SK-N-SH treated with all-trans-retinoic acid at 6 μM for 48 hours (cell line): ENCODE results near the gene EFEMP1.

Experiments used
- ATAC-seq: fragments of 200-7000 bp; cut with Tn5 transposase; 3 replicates; pipeline ENCODE4 v1.9.1; 2020; ENCODE audit warnings: mild to moderate bottlenecking, moderate library complexity
- ARNTL ChIP-seq: fragments of 450-650 bp; formaldehyde crosslinking; IDR thresholded peaks from 2 replicates; pipeline ENCODE4 v1.5.0; 2020; ENCODE audit warnings: low read depth, mild to moderate bottlenecking, moderate library complexity, borderline replicate concordance
- BACH2 ChIP-seq: fragments of 250-450 bp; sonication (Bioruptor Pico); IDR thresholded peaks from 2 replicates; pipeline ENCODE4 v1.9.0; 2021; ENCODE audit warnings: mild to moderate bottlenecking, borderline replicate concordance
- CSDC2 ChIP-seq: fragments of 250-450 bp; sonication (Bioruptor Pico); IDR thresholded peaks from 2 replicates; pipeline ENCODE4 v1.5.0; 2020; ENCODE audit warnings: mild to moderate bottlenecking, moderate library complexity
- ESRRG ChIP-seq: fragments of 250-450 bp; sonication (Bioruptor Pico); IDR thresholded peaks from 2 replicates; pipeline ENCODE4 v1.6.1; 2021; ENCODE audit warnings: mild to moderate bottlenecking
- GLIS3 ChIP-seq: fragments of 250-450 bp; sonication (Bioruptor Pico); IDR thresholded peaks from 2 replicates; pipeline ENCODE4 v1.5.0; 2020; ENCODE audit warnings: mild to moderate bottlenecking, moderate library complexity
- ISL1 ChIP-seq: fragments of 250-450 bp; sonication (Bioruptor Pico); IDR thresholded peaks from 2 replicates; pipeline ENCODE4 v2.1.2; 2022; ENCODE audit warnings: mild to moderate bottlenecking, moderate library complexity
- OSR1 ChIP-seq: fragments of 250-450 bp; sonication (Bioruptor Pico); IDR thresholded peaks from 2 replicates; pipeline ENCODE4 v1.8.0; 2022; ENCODE audit warnings: moderate library complexity, mild to moderate bottlenecking, inconsistent platforms
- PATZ1 ChIP-seq: fragments of 250-450 bp; sonication (Bioruptor Pico); IDR thresholded peaks from 2 replicates; pipeline ENCODE4 v1.8.0; 2020; ENCODE audit warnings: mild to moderate bottlenecking, moderate library complexity, borderline replicate concordance
- RARB ChIP-seq: fragments of 250-450 bp; sonication (Bioruptor Pico); IDR thresholded peaks from 2 replicates; pipeline ENCODE4 v1.8.0; 2021; ENCODE audit warnings: mild to moderate bottlenecking, moderate library complexity
- SNAI2 ChIP-seq: fragments of 250-450 bp; sonication (Bioruptor Pico); IDR thresholded peaks from 2 replicates; pipeline ENCODE4 v1.5.0; 2020; ENCODE audit warnings: mild to moderate bottlenecking, moderate library complexity
- TCF4 ChIP-seq: fragments of 250-450 bp; sonication (Bioruptor Pico); IDR thresholded peaks from 2 replicates; pipeline ENCODE4 v1.8.0; 2021; ENCODE audit warnings: mild to moderate bottlenecking, moderate library complexity, borderline replicate concordance
- ZFP3 ChIP-seq: fragments of 250-450 bp; sonication (Bioruptor Pico); IDR thresholded peaks from 2 replicates; pipeline ENCODE4 v1.5.0; 2020; ENCODE audit warnings: mild to moderate bottlenecking, moderate library complexity
- ZFP30 ChIP-seq: fragments of 450-650 bp; formaldehyde crosslinking; IDR thresholded peaks from 2 replicates; pipeline ENCODE4 v1.5.0; 2022; ENCODE audit warnings: mild to moderate bottlenecking, moderate library complexity
- ZNF565 ChIP-seq: fragments of 450-650 bp; formaldehyde crosslinking; conservative IDR thresholded peaks from 2 replicates; pipeline ENCODE4 v1.5.0; 2020; ENCODE audit warnings: low read depth, mild to moderate bottlenecking, moderate library complexity
- ZNF70 ChIP-seq: fragments of 450-650 bp; formaldehyde crosslinking; IDR thresholded peaks from 2 replicates; pipeline ENCODE4 v1.5.0; 2020; ENCODE audit warnings: mild to moderate bottlenecking, moderate library complexity
- TF ChIP-seq, protein P1 (sequence below): fragments of 250-450 bp; sonication (Bioruptor Pico); IDR thresholded peaks from 2 replicates; pipeline ENCODE4 v1.8.0; 2021; ENCODE audit warnings: low read depth, mild to moderate bottlenecking, moderate library complexity, borderline replicate concordance
- TF ChIP-seq, protein P2 (sequence below): fragments of 250-450 bp; sonication (Bioruptor Pico); IDR thresholded peaks from 2 replicates; pipeline ENCODE4 v1.5.0; 2020; ENCODE audit warnings: mild to moderate bottlenecking, moderate library complexity
- TF ChIP-seq, protein P3 (sequence below): fragments of 250-450 bp; sonication (Bioruptor Pico); IDR thresholded peaks from 2 replicates; pipeline ENCODE4 v1.5.1; 2021; ENCODE audit warnings: mild to moderate bottlenecking, moderate library complexity

The EFEMP1 gene

DNA sequence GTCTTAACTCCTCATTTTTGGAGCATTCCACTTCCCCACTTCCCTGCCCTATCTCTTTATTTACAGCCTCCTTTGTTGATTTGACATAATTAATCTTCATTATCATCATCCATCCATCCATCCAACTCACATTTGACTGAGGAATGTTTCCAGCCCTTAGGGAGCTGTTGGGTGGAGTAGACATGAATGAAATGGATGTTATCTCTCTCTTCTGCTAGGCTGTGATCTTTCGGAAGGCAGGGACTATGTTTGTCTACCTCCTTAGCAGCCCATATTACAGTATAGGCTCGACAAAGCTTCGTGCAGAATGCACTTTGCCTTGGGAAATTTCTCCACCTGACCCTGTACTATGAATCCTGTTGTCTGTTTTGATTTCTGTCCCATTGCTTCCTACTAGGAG lies 7.7 kb upstream of the EFEMP1 start (continued):
- TF ChIP-seq, protein P1, sequence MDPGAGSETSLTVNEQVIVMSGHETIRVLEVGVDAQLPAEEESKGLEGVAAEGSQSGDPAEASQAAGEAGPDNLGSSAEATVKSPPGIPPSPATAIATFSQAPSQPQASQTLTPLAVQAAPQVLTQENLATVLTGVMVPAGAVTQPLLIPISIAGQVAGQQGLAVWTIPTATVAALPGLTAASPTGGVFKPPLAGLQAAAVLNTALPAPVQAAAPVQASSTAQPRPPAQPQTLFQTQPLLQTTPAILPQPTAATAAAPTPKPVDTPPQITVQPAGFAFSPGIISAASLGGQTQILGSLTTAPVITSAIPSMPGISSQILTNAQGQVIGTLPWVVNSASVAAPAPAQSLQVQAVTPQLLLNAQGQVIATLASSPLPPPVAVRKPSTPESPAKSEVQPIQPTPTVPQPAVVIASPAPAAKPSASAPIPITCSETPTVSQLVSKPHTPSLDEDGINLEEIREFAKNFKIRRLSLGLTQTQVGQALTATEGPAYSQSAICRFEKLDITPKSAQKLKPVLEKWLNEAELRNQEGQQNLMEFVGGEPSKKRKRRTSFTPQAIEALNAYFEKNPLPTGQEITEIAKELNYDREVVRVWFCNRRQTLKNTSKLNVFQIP (CRISPR knock-in tag), result no peak
- TF ChIP-seq, all 23 proteins: peak for 0

- no peak for ATAC-seq
Observed at GRCh38 chr2:55929476-55929875, 5.9 kb upstream of the EFEMP1 start.

GRCh38 chr2:55926974-55927373 lies 3.4 kb upstream of the EFEMP1 start:
- ATAC-seq, result no peak
- no peak for TF ChIP-seq ESRRG
- TF ChIP-seq ISL1 (CRISPR knock-in tag), result no peak
- TF ChIP-seq SNAI2, result no peak
- no peak for TF ChIP-seq GLIS3
- TF ChIP-seq, protein P2, sequence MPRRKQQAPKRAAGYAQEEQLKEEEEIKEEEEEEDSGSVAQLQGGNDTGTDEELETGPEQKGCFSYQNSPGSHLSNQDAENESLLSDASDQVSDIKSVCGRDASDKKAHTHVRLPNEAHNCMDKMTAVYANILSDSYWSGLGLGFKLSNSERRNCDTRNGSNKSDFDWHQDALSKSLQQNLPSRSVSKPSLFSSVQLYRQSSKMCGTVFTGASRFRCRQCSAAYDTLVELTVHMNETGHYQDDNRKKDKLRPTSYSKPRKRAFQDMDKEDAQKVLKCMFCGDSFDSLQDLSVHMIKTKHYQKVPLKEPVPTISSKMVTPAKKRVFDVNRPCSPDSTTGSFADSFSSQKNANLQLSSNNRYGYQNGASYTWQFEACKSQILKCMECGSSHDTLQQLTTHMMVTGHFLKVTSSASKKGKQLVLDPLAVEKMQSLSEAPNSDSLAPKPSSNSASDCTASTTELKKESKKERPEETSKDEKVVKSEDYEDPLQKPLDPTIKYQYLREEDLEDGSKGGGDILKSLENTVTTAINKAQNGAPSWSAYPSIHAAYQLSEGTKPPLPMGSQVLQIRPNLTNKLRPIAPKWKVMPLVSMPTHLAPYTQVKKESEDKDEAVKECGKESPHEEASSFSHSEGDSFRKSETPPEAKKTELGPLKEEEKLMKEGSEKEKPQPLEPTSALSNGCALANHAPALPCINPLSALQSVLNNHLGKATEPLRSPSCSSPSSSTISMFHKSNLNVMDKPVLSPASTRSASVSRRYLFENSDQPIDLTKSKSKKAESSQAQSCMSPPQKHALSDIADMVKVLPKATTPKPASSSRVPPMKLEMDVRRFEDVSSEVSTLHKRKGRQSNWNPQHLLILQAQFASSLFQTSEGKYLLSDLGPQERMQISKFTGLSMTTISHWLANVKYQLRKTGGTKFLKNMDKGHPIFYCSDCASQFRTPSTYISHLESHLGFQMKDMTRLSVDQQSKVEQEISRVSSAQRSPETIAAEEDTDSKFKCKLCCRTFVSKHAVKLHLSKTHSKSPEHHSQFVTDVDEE, result no peak
- no peak for TF ChIP-seq ZNF70 (CRISPR knock-in tag)
- no peak for TF ChIP-seq ARNTL
- TF ChIP-seq PATZ1 (CRISPR knock-in tag), result no peak
- no peak for TF ChIP-seq CSDC2 (CRISPR knock-in tag)
- no peak for TF ChIP-seq ZFP3
- no peak for TF ChIP-seq TCF4 (CRISPR knock-in tag)
- TF ChIP-seq ZFP30 (CRISPR knock-in tag), result no peak

More at GRCh38 chr2:55929476-55929875, 5.9 kb upstream of the EFEMP1 start:
- no peak for TF ChIP-seq ZFP30 (CRISPR knock-in tag)
- TF ChIP-seq SNAI2, result no peak
- no peak for TF ChIP-seq ZNF565 (CRISPR knock-in tag)
- TF ChIP-seq ARNTL, result no peak
- no peak for TF ChIP-seq PATZ1 (CRISPR knock-in tag)
- TF ChIP-seq TCF4 (CRISPR knock-in tag), result no peak
- no peak for TF ChIP-seq CSDC2 (CRISPR knock-in tag)
- TF ChIP-seq, protein P3, sequence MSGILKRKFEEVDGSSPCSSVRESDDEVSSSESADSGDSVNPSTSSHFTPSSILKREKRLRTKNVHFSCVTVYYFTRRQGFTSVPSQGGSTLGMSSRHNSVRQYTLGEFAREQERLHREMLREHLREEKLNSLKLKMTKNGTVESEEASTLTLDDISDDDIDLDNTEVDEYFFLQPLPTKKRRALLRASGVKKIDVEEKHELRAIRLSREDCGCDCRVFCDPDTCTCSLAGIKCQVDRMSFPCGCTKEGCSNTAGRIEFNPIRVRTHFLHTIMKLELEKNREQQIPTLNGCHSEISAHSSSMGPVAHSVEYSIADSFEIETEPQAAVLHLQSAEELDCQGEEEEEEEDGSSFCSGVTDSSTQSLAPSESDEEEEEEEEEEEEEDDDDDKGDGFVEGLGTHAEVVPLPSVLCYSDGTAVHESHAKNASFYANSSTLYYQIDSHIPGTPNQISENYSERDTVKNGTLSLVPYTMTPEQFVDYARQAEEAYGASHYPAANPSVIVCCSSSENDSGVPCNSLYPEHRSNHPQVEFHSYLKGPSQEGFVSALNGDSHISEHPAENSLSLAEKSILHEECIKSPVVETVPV (CRISPR knock-in tag), result no peak
- no peak for TF ChIP-seq ISL1 (CRISPR knock-in tag)
- no peak for TF ChIP-seq GLIS3
- TF ChIP-seq OSR1, result no peak
- no peak for TF ChIP-seq BACH2 (CRISPR knock-in tag)
- TF ChIP-seq ESRRG, result no peak
- TF ChIP-seq, protein P1 (CRISPR knock-in tag), result no peak
- TF ChIP-seq, protein P2, result no peak
- no peak for TF ChIP-seq RARB (CRISPR knock-in tag)
